ENCODE results near the gene ASXL2. TPM values are rescaled to one million over a fixed set of nuclear protein-coding genes. Genes with fewer than 3 reads are reported as not detected.
"Not testable (repeated sequence)": the region's sequence is repeated elsewhere in the genome, so short reads cannot be mapped to it uniquely, and the experiment has no call there.

ASXL2 gene
- total RNA-seq, 1 donor from 2014 or later: 19.9 TPM

GRCh38 chr2:25920336-25920735, 42.0 kb upstream of the ASXL2 start:
- Mint-ChIP-seq H3K27ac (ENCODE audit: unreplicated experiment) (no peak overlapping the region), H3K4me1 (ENCODE audit: low read depth, unreplicated experiment) (no peaks in the 10 kb centered on the region), H3K36me3 (ENCODE audit: unreplicated experiment) (no peaks in the 10 kb centered on the region), H3K27me3 (ENCODE audit: unreplicated experiment) (peaks cover 6% of the 10 kb centered on the region), H3K4me3 (ENCODE audit: unreplicated experiment) (no peak overlapping the region), H3K9me3 (ENCODE audit: unreplicated experiment) (peaks cover 3% of the 10 kb centered on the region)
- TF ChIP-seq CTCF (IDR thresholded peaks at IDR 0.05; ENCODE audit: partially characterized antibody, unreplicated experiment): no peak
- DNase-seq: no peak

GRCh38 chr2:25917832-25918231, 39.5 kb upstream of the ASXL2 start:
- Mint-ChIP-seq H3K27ac (ENCODE audit: unreplicated experiment) (no peak overlapping the region), H3K36me3 (ENCODE audit: unreplicated experiment) (no peaks in the 10 kb centered on the region), H3K4me3 (ENCODE audit: unreplicated experiment) (no peak overlapping the region), H3K4me1 (ENCODE audit: low read depth, unreplicated experiment) (peaks cover 11% of the 10 kb centered on the region), H3K9me3 (ENCODE audit: unreplicated experiment) (peaks cover 4% of the 10 kb centered on the region), H3K27me3 (ENCODE audit: unreplicated experiment) (peaks cover 4% of the 10 kb centered on the region)
- no peak for DNase-seq
- TF ChIP-seq CTCF (IDR thresholded peaks at IDR 0.05; ENCODE audit: partially characterized antibody, unreplicated experiment): no peak

DNA sequence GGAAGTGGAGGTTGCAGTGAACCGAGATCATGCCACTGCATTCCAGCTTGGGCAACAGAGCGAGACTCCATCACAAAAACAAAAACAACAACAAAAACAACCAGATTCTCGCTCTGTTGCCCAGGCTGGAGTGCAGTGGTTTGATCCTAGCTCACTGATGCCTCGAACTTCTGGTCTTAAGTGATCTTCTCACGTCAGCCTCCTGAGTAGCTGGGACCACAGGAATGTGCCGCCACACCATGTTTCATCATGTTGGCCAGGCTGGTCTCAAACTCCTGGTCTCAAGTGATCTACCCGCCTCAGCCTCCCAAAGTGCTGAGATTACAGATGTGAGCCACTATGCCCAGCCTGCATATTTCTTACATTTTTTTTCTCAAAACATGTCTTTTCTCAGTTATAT, 39.1 kb upstream of the ASXL2 start:
- H3K4me3 Mint-ChIP-seq (ENCODE audit: unreplicated experiment); H3K27ac Mint-ChIP-seq (ENCODE audit: unreplicated experiment); DNase-seq; H3K36me3 Mint-ChIP-seq (ENCODE audit: unreplicated experiment); H3K27me3 Mint-ChIP-seq (ENCODE audit: unreplicated experiment); H3K9me3 Mint-ChIP-seq (ENCODE audit: unreplicated experiment): not testable (repeated sequence)
- peaks cover 13% of the 10 kb centered on the region for H3K4me1 Mint-ChIP-seq (ENCODE audit: low read depth, unreplicated experiment)

DNA sequence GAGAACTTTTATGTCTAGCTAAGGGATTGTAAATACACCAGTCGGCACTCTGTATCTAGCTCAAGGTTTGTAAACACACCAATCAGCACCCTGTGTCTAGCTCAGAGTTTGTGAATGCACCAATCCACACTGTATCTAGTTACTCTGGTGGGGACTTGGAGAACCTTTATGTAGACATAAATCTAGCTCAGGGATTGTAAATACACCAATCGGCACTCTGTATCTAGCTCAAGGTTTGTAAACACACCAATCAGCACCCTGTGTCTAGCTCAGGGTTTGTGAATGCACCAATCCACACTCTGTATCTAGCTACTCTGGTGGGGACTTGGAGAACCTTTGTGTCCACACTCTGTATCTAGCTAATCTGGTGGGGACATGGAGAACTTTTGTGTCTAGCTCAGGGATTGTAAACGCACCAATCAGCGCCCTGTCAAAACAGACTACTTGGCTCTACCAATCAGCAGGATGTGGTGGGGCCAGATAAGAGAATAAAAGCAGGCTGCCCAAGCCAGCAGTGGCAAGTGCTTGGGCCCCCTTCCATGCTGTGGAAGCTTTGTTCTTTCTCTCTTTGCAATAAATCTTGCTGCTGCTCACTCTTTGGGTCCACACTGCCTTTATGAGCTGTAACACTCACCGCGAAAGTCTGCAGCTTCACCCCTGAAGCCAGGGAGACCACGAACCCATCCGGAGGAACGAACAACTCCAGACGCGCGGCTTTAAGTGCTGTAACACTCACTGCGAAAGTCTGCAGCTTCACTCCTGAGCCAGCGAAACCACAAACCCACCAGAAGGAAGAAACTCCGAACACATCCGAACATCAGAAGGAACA, 37.9 kb upstream of the ASXL2 start:
- H3K27ac Mint-ChIP-seq (ENCODE audit: unreplicated experiment); H3K9me3 Mint-ChIP-seq (ENCODE audit: unreplicated experiment); H3K36me3 Mint-ChIP-seq (ENCODE audit: unreplicated experiment); H3K4me3 Mint-ChIP-seq (ENCODE audit: unreplicated experiment); DNase-seq; H3K27me3 Mint-ChIP-seq (ENCODE audit: unreplicated experiment): not testable (repeated sequence)
- peaks cover 15% of the 10 kb centered on the region for H3K4me1 Mint-ChIP-seq (ENCODE audit: low read depth, unreplicated experiment)

- not testable (repeated sequence) for H3K4me3 Mint-ChIP-seq (ENCODE audit: unreplicated experiment); H3K9me3 Mint-ChIP-seq (ENCODE audit: unreplicated experiment); H3K27me3 Mint-ChIP-seq (ENCODE audit: unreplicated experiment); H3K36me3 Mint-ChIP-seq (ENCODE audit: unreplicated experiment); H3K27ac Mint-ChIP-seq (ENCODE audit: unreplicated experiment); DNase-seq
- peaks cover 15% of the 10 kb centered on the region for H3K4me1 Mint-ChIP-seq (ENCODE audit: low read depth, unreplicated experiment)
Observed at GRCh38 chr2:25915411-25915810, 37.1 kb upstream of the ASXL2 start.

DNA sequence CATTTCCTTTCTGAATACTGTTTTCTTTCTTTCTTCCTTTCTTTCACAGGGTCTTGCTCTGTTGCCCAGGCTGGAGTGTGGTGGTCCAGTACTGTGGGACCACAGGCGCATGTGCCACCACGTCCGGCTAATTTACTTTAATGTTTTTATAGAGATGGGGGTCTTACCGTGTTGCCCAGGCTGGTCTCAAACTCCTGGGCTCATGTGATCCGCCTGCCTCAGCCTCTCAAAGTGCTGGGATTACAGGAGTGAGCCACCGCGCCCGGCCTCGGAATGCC, 35.3 kb upstream of the ASXL2 start:
- H3K27ac Mint-ChIP-seq (ENCODE audit: unreplicated experiment): peak overlapping the region; percentile 69
- H3K9me3 Mint-ChIP-seq (ENCODE audit: unreplicated experiment); H3K4me3 Mint-ChIP-seq (ENCODE audit: unreplicated experiment); H3K27me3 Mint-ChIP-seq (ENCODE audit: unreplicated experiment); DNase-seq; H3K36me3 Mint-ChIP-seq (ENCODE audit: unreplicated experiment): not testable (repeated sequence)
- H3K4me1 Mint-ChIP-seq (ENCODE audit: low read depth, unreplicated experiment): peaks cover 15% of the 10 kb centered on the region

DNA sequence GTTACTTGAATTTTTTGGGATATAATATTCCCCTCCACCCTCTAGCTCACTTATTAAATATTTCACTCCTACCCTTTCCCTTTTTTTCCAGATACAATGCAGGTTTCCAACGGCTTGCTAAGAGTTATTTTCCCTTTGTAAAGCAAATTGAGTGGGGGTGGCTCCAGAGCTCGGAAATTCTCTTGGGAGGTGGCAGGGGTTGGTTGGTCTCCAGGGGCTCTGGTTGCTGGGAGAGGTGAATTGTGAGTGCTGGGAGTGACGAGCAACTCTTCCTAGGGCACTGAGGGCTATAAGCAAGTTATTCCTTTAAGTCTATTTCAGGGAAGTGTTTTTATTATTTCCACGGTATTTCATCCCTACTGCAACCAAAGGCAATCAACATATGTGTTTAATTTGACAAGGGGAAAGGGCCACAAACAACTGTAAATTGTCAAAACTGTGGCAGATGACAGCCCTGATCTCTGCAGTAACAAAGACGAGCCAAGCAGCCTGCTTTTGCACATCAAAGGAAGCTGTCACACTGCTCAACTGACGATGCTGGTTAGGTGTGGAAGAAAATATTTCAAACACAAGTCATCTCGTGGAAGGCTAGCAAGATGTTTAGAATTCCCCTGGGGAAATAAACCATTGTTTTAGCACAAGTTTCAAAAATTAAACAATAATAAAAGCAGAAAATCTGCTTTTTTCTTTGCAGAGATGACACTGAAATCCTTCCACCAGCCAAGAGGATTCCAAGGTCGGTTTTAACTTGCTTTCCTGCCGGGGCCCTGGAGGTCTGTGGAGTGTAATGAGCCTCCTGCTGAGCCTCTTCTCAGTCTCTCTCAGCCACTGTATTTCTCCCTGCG, 34.8 kb upstream of the ASXL2 start:
- DNase-seq: no peak
- Mint-ChIP-seq H3K27ac (ENCODE audit: unreplicated experiment) (peak overlapping the region; percentile 69), H3K27me3 (ENCODE audit: unreplicated experiment) (peaks cover 4% of the 10 kb centered on the region), H3K36me3 (ENCODE audit: unreplicated experiment) (no peaks in the 10 kb centered on the region), H3K9me3 (ENCODE audit: unreplicated experiment) (peaks cover 9% of the 10 kb centered on the region), H3K4me1 (ENCODE audit: low read depth, unreplicated experiment) (peaks cover 15% of the 10 kb centered on the region), H3K4me3 (ENCODE audit: unreplicated experiment) (peak overlapping the region; percentile 63)
- no peak for TF ChIP-seq CTCF (IDR thresholded peaks at IDR 0.05; ENCODE audit: partially characterized antibody, unreplicated experiment)

DNA sequence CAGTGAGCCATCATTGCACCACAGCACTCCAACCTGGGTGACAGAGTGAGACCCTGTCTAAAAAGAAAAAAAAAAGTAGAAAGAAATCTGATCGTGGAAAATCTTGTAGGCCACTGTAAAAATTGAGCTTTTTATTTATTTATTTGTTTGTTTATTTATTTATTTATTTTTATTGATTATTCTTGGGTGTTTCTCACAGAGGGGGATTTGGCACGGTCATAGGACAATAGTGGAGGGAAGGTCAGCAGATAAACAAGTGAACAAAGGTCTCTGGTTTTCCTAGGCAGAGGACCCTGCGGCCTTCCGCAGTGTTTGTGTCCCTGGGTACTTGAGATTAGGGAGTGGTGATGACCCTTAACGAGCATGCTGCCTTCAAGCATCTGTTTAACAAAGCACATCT, 31.3 kb upstream of the ASXL2 start:
- not testable (repeated sequence) for H3K9me3 Mint-ChIP-seq (ENCODE audit: unreplicated experiment); H3K36me3 Mint-ChIP-seq (ENCODE audit: unreplicated experiment); H3K4me3 Mint-ChIP-seq (ENCODE audit: unreplicated experiment); H3K27me3 Mint-ChIP-seq (ENCODE audit: unreplicated experiment); DNase-seq
- H3K27ac Mint-ChIP-seq (ENCODE audit: unreplicated experiment): peak overlapping the region; percentile 62
- H3K4me1 Mint-ChIP-seq (ENCODE audit: low read depth, unreplicated experiment): peaks cover 15% of the 10 kb centered on the region

All from glutamatergic neuron (in vitro differentiated cells).